AG09309 (cell line): ENCODE measurements around the gene RASAL1.

Experiments used
- DNase-seq: peaks from one replicate; pipeline ENCODE4 v3.0.0-alpha.2; 2010; ENCODE audit warnings: low read depth
- H3K4me3 ChIP-seq: 2 replicates; pipeline ENCODE4 v1.5.1; 2011; ENCODE audit warnings: mild to moderate bottlenecking, low read depth, low read length, moderate library complexity; ENCODE audit not compliant: control insufficient read depth
- TF ChIP-seq, protein P1 (sequence below): IDR thresholded peaks from 2 replicates; pipeline ENCODE4 v1.5.1; 2011; ENCODE audit warnings: mild to moderate bottlenecking, low read depth, low read length, inconsistent platforms; ENCODE audit not compliant: insufficient read depth, control insufficient read depth; ENCODE audit errors: missing control alignments

RASAL1 gene

DNA sequence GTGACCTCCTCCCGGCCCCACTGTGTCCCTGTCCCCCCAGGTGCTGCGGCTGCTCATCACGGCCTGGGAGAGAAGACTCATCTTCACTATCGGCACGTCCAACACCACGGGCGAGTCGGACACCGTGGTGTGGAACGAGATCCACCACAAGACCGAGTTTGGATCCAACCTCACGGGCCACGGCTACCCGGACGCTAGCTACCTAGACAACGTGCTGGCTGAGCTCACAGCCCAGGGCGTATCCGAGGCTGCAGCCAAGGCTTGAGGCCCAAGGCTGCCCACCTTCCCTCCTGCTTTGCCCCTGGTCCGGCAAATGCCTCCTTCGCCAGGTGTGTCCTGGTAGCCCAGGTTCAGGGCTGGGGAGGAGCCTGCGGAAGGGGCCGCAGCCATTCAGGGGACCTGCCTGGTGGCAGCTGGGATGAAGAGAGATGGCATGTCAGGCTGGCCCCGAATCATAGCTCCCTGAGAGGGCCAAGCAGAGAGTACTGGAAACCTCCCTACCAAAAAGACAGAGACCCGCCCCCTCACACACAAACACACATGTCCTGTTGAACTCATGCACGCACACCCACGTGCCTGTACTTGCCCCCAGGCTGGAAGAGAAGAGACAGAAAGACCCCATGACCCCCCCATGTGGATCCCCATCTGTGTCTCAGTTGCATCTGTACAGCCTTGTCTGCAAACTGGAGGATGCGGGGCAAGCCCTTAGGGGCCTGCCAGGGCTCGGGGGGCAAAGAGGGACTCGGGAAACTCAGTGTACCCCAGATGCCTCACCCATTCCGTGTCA is 38.7 kb downstream of the RASAL1 start:
- DNase-seq = no peak
- H3K4me3 ChIP-seq = no peak overlapping the region
- TF ChIP-seq, protein P1, sequence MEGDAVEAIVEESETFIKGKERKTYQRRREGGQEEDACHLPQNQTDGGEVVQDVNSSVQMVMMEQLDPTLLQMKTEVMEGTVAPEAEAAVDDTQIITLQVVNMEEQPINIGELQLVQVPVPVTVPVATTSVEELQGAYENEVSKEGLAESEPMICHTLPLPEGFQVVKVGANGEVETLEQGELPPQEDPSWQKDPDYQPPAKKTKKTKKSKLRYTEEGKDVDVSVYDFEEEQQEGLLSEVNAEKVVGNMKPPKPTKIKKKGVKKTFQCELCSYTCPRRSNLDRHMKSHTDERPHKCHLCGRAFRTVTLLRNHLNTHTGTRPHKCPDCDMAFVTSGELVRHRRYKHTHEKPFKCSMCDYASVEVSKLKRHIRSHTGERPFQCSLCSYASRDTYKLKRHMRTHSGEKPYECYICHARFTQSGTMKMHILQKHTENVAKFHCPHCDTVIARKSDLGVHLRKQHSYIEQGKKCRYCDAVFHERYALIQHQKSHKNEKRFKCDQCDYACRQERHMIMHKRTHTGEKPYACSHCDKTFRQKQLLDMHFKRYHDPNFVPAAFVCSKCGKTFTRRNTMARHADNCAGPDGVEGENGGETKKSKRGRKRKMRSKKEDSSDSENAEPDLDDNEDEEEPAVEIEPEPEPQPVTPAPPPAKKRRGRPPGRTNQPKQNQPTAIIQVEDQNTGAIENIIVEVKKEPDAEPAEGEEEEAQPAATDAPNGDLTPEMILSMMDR = no peak

DNA sequence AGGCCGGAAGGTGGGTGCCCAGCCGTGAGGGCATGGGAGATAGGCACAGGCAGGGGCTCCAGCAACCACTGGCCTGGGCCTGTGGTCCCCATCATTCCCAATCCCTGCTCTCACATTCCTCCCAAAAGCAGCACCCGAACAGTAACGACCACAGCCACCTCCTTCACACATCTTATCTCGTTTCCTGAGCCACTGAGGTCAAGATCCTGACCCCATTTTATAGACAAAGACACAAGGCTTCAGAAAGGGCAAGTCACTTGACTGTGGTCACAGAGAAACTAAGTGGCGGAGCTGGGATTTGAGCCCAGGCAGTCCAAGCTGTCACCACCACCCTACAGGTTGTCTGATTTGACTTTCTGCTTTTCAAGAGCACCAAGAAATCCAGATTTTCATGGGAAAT is 40.2 kb downstream of the RASAL1 start:
- TF ChIP-seq, protein P1 = no peak
- DNase-seq = no peak
- H3K4me3 ChIP-seq = no peak overlapping the region

DNA sequence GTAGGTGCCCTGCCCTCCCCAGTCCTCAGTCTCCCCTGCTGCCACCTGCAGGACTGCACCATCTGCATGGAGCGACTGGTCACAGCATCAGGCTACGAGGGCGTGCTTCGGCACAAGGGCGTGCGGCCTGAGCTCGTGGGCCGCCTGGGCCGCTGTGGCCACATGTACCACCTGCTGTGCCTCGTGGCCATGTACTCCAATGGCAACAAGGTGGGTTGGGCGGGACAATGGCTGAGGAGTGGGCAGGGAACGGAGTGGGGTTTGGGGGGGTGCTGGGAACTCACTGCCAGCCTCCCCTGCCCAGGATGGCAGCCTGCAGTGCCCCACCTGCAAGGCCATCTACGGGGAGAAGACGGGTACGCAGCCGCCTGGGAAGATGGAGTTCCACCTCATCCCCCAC is 40.8 kb downstream of the RASAL1 start:
- DNase-seq = no peak
- H3K4me3 ChIP-seq = no peak overlapping the region
- TF ChIP-seq, protein P1 = no peak

DNA sequence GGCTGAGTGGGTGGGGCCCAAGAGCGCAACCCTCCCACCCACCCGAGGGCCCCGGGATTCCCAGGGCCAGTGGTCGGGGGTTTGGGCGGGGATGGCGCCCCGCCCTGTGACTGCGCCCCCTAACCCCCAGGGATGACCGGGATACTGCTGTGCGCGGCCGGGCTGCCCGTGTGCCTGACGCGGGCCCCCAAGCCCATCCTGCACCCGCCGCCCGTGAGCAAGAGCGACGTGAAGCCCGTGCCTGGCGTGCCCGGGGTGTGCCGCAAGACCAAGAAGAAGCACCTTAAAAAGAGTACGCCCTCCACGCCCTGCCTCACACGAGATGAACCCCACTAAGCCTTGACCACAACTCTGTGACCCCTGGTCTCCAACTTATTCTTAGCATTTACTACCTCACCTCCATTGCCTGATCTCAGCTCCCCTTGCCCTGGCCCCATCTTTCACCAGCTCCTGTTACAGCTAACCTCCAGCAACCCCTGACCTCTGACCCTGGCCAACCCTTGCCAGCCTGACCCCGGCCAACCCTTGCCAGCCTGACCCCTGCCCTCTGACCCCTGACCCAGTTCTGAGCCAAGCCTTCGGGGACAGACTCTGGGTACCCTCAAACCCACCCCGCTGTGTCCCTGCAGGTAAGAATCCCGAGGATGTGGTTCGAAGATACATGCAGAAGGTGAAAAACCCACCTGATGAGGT is 42.0 kb downstream of the RASAL1 start:
- TF ChIP-seq, protein P1 = no peak
- no peak overlapping the region for H3K4me3 ChIP-seq
- no peak for DNase-seq

DNA sequence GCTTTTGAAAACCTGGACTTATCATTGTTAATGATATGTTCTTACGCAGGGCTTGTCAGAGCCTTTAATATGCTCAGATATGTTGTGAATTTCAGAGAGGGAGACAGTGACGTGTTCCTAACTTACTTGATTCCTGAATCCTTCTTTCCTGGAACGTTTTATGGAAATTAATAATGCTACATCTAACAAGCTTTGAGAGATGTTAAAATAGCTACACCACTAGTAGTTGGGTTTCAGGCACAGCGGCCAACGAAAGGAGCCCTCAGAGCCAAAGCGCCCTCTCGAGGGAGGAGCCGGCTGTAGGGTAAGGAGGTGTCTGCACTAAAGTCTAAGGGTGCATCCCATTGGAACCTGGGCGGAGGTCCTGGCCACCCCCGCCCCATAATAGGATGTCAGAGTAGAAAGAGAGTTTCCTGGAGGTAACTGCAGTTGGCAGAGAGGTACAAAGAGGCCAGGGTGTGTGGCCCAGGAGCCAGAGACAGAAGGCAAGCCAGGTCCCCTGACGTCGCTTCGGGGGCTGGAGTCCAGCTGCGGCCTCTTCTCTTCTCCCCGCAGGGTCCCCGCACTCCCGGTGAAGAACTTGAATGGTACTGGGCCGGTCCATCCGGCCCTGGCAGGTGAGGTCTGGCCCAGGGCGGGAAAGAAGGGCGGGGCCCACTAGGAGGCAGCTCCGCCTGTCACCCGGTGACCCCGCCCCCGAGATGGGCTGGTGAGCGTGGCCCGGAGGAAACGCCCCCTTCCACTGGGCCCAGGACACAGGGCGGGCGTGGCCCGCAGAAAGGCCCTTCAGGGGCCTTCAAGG is 42.8 kb downstream of the RASAL1 start:
- TF ChIP-seq, protein P1 = peak; percentile 12
- no peak overlapping the region for H3K4me3 ChIP-seq
- no peak for DNase-seq

DNA sequence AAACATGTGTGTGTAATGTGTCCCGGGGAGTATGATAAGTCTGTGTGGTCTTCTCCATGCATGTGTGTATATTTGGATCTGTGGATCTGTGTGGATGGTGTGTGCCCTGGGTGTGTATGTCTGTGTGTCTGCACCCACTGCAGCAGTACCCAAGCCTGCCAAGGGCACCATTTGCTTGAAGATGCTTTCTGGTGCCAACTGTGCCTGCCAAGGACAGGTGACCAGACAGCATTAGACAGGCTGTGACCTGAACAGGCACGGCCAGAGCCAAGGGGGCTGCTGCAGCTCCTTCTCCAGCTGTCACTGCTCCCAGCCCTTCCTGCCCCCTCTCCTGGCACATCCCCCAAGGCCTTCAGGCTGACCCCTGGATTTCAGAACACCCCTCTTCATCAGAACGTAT is 44.1 kb downstream of the RASAL1 start:
- no peak overlapping the region for H3K4me3 ChIP-seq
- DNase-seq = no peak

More for the DNA sequence above, 44.1 kb downstream of the RASAL1 start:
- TF ChIP-seq, protein P1 = no peak
